Astrocyte of the hippocampus (primary cell): ENCODE results near the gene MLLT6.
"Not testable (repeated sequence)": the region's sequence is repeated elsewhere in the genome, so short reads cannot be mapped to it uniquely, and the experiment has no call there.

Experiments used
- DNase-seq: peaks from one replicate; pipeline ENCODE4 v3.0.0; 2011; ENCODE audit warnings: low read depth, low spot score

The MLLT6 gene

DNA sequence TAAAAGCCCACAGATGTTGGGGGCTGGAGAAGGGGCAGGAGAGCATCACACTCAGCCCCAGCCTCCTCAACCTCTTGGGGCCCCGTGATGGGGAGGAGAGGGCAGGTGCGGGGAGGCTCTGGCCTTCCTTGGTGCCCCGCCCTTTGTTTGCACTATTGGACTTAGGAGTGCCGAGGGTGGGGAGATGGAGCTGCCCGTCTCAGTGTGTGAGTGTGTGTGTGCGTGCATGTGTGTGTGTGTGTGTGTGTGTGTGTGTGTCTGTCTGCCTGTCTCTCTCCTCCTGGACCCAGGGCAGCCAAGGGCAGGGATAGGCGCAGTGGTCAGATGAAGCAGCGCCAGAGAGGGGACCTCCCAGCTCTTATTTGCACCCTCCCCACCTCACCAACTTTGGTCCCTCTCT lies 21.1 kb downstream of the MLLT6 start:
- DNase-seq = not testable (repeated sequence)

DNA sequence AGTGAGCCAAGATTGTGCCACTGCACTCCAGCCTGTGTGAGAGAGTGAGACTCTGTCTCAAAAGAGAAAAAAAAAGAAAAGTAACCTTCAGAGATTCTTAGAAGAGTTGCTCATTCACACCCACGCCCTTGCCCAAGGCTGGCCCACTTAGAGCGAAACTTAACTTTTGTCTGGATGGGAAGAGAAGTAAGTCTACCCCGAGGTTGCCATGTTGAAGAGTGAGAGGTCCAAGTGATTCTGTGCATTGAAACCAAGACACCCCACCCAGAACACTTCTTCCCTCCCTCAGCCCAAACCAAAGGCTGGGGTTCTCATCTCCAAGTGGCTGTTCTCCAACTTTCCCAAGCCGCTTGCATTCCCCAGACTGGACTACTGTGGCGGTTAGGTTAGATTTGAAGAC lies 22.7 kb downstream of the MLLT6 start:
- DNase-seq = no peak

DNA sequence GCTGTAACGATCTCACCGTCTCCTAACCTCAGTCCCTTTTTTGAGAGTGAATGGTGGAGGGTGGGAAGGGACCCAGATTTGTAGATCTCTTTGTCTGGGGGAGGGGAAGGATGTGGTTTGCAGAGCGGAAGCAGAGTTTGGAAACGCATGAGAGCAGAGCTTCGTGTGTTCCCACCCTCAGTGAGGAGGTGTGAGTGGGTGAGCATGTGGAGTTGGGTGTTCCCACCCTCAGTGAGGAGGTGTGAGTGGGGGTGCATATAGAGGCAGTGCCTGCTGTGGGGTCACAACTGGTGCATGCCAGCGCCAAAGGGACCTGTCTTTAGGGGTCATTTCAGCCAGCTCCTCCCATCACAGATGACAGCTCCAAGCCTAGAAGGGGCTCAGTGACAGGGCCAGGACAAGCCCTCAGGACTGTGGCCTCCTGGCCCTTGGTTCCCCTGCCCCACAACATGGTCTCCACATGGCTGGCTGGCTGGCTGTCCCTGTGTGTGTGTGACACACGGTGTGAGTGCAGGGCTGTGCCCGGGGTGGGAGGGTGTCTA lies 23.3 kb downstream of the MLLT6 start:
- no peak for DNase-seq

DNA sequence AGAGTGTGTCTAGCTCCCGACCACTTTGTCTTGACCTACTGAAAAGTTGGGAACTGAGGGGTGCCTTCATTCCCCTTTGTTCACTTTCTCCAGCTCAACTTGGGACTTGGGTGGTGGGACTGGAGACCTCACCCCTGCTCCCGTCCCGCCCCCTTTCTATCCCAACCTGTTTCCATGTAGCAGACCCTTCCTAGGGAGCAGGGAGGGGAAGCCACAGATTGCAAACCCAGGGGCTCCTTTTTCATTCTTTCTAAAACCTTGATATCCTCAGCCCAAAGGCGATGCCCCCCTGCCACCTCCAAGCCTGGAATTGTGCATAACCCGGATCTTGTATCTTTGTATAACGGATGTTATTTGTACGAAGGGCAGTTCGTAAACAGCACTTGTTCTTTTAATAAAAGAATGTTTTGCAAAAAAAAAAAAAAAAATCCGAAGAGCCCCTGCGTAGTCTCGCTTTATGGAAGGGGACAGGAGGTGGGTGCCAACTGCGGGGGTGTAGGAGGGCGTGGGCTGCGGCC lies 24.4 kb downstream of the MLLT6 start:
- no peak for DNase-seq

DNA sequence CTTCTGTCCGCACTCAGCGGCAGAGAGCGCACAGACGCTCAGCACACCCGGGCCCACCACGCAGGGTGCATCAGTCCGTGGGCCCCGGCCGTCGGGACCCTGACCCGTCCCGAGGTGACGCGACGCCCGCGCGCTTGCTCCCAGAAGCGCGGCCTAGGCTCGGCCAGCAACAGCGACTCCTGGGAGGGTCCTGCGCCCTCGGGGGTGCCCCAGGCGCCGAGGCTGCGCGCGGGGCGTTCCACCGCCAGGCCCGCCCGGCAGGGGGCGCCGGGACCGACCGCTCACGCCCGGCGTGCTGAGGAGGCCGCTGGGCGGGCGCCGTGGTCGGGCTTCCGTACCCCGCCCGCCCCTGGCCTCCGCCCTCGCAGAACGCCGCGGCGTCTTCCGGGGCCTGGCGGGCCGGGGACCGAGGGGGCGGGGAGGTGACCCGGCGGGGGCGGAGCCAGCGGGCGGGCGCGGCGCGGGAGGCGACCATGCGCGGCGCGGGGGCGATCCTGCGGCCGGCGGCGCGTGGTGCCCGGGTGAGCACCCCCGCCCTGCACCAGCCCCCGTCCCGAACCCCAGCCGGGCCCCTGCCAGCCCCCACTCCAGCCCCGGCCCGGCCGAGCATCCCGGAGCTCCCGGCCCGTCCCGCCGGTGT lies 24.9 kb downstream of the MLLT6 start, which contains the start of gene CISD3:
TSS of gene CISD3 (plus strand) at position 456 of the 640 bp plus-strand sequence. CDS start at position 474, 18 bp downstream.
- DNase-seq = peak; percentile 92

DNA sequence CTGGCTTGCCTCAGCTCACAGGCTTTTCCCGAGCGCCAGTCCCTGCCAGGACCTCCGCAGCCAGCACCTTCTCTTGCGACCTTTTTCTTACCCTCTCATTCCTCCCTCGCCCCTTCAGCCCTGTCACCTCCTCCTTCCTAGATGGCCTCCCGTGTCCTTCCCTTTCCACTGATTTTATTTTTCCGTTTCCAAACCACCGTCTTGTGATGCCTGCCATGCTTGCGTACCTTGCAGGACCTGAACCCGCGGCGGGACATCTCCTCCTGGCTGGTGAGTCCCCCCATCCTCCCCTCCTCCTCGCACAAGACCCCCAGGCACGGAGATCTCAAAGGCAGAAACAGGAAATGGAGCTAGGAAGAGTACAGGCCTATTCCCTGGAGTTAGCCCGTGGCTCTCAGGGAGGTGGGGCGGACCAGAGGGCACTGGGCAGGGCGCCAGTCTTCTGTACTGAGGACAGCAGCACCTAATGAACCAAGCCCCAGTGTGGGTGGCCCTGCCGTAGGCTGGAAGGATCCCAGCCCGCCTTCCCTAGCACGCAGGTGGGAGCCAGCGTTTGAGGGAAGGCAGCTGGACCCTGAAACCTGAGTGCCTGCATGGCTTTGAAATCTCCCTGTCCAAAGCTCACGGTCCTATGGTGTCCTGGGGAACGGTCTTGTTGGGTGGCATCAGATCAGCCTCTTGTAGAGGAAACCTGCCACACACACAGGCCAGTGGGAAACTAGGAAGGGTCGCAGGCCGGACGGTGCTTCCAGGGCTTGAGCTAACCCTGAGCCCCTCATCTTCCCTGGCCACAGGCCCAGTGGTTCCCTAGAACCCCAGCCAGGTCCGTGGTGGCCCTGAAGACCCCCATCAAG lies 25.7 kb downstream of the MLLT6 start:
- DNase-seq = peak; percentile 73

DNA sequence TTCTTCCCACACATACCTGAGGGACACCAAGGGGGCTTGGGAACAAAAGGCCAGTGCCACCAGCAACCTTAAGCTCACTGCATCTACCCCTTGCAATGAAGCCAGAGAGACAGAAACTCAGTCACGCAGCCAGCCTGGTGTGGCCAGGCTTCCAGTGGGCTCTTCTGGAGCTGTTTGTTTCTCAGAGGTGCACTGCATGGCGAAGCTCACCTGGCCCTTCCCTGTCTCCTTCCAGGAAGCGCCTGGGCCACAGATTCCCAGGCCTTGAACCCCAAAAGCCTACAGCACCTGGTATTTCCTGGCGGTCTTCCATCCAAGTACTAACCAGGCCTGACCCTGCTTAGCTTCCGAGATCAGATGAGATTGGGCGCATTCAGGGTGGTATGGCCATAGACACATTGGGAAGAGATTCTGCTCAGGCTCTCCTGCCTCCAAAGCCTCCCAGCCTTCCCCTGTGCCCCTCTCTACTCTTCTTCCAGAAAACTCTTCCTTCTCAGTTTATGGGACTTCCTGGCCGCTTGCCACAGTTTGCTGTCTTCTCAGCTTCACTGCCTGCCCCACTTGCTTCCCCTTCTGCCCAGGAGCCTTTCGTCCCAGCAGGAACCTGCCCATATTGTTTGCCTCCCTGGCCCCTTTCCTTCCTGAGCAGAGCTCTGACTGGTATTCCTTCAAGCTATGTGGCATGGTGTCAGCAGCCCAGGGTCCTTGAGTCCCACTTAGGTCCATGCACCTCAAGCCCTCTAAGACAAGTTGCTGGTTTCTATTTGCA lies 26.6 kb downstream of the MLLT6 start:
- no peak for DNase-seq

DNA sequence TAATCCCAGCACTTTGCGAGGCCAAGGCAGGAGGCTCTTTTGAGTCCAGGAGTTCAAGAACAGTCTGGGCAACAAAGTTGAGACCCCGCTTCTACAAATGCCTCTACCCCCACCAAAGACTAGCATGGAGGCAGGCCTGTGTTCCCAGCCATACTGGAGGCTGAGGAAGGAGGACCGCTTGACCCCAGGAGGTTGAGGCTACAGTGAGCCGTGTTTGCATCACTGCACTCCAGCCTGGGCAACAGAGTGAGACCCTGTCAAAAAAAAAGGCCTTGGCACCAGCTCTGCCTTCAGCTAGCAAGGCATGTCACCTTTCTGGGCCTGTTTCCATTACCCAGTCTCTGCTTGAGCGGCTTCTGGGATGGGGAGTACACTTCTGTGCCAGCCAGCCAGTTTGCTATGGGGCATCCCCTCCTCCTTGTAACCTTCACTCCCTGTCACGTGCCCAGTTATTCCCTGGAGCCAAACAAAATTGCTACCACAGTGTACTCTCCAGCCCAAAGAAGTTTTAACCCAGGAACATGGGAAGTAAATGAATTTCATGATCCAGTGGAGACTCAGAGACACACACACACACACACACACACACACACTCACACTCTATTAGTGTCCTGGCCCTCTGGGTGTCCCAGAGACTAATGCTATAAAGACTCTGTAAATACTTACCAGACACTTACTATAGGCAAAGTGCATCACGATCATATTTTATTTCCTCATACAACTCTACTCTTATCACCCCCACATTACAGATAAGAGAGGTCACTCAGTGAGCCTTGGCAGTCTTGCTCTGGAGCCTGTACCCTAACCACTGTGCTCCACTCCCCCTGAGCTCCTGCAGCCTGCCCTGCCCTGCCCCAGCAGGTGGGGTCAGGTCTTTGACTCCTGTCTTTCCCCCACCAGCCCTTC lies 27.6 kb downstream of the MLLT6 start:
- DNase-seq = no peak

DNA sequence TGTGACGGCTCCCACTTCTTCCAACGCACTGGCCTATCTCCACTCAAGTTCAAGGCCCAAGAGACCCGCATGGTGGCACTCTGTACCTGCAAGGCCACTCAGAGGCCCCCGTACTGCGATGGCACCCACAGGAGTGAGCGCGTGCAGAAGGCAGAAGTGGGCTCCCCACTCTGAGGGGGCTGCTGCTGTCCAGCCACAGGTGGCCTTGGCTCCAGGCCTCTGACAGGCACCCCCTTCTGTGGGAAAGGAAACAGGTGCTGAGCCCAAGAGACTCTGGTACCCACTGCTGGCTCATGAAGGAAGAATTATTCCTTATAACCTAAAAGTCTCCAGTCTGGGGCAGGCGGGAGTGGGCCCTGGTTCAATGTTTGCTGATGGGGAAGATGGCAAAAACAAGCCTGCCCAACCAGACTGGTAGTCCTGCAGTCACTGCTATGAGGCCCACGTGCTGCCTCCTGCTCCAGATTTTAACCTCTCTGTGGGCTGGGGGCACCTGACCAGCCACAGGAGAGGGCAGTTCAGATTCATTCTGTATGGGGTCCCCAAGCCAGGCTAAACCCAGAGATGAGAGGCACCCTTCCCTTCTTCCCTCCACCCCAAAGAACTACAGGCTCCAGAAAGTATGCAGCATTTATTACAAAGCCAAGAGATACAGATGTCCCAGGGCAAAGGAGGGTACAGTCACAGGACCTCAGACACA lies 28.4 kb downstream of the MLLT6 start:
- no peak for DNase-seq

DNA sequence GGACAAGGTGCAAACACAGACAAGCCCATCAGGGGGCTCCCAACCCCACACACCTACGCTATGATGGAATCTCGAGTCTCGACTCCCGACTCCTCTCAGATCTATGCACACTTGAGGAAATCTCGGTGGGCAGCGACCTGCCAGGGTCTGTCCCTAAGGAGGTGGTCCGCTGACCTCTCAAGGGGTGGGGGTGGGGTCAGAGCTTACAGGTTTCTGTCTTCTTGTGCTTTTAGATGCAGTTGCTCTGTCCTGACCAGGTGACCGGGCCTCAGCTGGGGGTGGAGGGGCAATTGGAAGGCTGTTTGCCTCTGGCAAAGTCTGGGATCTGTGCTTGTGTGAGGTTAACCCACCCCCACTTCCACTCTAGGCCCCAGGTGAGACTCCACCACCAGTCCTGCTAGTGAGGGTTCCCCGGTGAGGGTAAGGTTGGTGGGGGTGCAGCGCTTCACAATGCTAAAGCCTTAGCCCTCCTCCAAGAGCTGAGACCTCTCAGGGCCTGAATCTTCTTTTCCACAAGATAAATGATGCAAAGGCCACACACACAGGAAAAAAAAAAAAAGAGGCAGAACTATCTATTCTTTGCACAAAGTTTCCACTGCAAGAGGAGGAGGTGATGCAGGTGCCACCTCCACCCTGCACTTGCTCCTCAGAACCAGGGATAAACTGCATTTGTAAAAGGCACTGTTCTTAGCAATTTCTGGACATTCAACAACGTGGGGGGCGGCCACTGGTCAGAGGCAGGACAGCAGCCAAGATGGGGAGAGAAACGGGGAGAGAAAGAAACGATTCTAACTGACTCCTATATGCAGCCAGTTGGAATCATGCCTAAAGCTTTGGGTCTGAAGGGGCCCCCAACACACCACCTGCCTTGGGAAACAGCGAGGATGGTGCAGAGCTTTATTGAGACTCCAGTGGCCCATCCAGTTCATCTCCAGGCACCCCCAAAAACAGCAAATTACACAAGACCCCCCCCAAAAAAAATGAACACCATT lies 29.2 kb downstream of the MLLT6 start:
- DNase-seq = no peak

DNA sequence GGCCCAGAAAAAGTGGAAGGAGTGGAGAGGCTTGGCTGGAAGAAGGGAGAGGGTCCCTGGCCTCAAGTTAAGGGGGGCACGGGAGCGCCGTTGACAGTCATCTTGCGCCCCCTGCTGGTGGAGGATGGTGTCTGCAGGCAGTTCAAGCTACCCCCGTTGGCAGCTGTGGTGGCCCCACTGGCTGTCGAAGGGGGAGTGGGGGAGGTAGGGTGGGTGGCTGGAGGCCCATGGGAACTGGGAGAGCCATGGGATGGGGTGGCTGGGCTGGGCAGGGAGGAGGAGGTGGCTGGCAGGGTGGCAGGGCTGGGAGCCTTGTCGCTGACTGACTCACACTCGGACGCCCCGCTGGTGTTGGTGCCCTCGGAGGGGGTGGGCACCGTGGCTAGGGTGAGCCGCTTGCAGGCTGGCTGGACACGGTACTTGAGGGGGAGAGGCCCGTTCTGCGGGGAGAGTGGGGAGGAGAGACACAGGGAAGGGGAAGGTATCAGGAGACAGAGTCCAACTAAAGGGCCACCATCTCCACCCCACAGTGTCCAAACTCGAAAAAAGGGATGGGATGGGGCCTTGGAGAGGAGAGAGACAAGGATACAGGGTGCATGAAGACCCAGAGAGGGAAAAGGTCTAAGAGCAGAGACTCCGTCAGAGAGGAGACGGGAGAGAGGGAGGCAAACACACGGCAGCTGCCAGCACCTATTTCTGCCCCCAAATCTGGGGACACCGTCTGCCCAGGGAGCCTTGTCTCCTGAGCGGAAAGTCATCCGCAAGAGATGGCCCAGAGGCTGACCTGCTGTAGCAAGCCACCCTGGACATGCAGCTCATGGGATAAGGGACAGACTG lies 30.3 kb downstream of the MLLT6 start:
- DNase-seq = peak; percentile 67

DNA sequence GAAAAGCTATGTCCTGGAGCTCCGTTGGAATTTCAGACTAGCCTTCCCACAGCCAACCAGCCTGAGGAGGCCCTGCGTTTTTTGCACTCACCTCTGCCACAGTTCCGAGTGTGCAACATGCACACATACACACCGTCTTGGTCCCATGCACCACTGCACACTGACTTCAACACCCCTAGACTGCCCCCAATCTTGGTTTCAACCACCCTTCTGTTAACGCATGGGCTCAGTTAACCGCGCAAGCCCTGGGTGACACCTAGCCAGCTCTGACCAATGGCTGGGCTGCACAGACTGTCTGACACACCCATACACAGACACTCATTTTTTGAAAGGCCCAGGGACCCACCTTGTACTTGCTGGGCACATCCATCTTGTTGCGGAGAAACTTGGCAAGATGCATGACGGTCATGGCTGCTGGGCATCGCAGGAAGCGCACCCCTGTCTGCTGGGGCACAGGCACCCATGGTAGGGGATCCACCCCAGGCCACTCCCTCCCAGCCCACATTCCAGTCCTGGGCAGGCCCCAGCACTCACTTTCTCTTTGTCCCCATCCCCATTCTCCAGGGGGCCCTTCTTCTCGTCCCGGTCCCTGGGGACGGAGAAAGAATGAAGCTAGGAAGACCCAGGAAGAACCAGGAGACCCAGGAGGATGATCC lies 33.1 kb downstream of the MLLT6 start:
- DNase-seq = no peak

DNA sequence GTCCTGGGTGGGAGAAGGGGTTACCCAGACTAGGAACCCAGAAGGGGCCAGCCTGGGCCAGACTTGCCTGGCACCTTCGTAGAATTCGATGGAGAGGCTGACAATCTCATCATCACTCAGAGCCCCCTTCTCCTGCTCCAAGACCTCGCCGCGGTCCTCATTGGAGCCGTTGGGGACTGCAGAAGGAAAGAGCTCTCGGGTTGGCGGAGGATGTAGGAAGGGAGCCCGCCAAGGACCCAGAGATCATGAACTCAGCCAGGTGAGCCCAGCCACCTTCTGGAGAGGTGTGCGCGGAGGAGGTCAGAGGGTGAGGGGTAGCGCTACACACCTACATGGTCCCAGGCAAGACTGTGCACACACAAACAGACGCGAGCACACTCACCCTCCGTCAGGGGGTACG lies 33.6 kb downstream of the MLLT6 start:
- no peak for DNase-seq

DNA sequence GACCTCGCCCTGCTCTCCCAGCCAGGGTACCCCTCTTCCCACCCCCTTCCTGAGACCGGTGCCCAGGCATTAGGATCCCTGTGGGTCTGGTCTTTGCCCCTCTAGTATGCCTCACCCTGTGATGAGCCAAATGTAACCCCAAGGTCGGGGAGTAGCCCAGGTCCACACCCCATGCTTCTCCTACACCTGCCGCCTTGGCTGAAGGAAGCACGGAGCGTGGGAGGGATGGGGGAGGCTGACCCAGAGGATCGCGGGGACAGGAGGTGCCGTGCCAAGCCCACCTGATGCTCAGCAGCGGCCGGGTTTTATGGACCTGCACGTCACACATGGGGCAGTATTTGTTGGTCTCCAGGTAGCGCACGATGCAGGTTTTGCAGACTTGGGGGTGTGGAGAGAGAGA lies 34.2 kb downstream of the MLLT6 start:
- DNase-seq = no peak

DNA sequence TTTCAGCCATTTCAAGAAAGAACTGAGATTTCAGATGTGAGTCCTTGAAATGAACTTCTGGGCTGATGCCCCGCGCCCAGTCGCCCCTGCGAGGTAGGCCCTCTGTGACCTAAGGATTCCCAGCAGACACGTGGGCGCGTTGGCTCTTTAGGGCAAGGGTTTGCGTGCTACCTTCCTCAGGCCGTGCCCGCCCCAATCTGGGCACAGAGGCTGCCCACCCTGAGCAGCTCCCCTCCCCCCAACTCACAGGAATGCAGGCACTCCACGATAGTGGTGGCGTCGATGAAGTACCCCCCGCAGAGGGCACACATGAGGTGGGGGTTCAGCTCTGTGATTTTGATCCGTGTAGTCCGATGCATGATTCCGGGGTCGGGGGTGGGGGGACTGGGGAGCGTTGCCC lies 35.0 kb downstream of the MLLT6 start:
- DNase-seq = no peak

DNA sequence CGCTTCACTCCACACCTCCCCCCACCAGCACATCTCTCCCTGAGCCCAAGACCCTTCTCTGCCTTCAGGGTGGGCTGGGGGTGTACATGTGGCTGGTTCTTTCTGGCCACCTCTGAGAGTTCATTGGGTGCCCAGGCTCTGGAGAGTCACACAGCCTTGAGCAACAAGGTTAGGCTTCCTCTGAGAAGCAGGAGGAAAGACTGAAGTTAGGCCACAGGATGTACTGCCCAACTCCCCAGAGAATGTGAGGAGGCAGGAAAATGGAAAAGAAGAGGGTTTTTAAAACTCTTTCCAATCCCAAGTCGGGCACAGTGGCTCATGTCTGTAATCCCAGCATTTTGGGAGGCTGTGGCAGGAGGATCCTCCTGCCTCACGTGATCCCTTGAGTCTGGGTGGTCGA lies 35.7 kb downstream of the MLLT6 start:
- DNase-seq = no peak

DNA sequence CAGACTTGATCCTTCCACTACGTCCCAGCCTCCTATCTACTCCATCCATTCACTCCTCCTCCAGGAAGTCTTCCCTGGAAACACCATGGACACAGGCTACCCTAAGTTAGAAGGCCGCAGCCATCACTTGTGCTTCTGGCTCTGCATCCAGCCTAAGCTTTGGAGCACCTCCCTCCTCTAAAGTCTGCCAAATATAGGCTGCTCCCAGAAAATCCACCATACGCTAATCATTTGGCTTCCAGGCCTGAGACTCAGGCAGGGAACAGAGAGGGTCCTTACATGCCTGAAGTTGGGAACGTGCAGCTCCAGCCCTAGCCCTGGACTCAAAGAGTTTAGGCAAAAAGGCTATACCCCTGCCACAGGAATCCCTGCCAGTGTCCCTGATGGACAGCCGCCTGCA lies 36.4 kb downstream of the MLLT6 start:
- no peak for DNase-seq
